ENCODE measurements around the gene NUP62. TPM values are rescaled to one million over a fixed set of nuclear protein-coding genes. Genes with fewer than 3 reads are reported as not detected.

The NUP62 gene
- total and polyA plus RNA-seq, 4 donors, result 14.2 to 19.8 (median 18.1) TPM

DNA sequence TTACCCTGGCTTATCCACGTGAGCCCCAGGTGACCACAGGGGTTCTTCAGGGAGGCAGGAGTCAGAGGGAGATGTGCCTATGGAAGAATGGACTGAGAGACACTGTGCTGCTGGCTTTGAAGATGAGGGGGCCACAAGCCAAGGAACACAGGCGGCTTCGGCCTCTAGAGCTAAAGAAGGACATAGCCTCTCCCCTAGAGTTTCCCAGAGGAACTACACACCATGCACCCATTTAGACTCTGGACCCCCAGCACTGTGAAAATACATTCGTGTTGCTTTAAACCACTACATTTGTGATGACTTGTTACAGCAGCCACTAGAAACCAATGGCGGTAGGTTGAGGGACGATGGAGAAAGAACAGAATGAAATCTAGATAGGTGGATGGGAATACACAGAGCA, 14.0 kb downstream of the NUP62 start:
- no peak for TF ChIP-seq YY1 (IDR thresholded peaks at IDR 0.05)
- TF ChIP-seq HNF4A (conservative IDR thresholded peaks at IDR 0.05), result peak in 1 of 2 donors; percentile 37
- Histone ChIP-seq H3K4me1 (ENCODE audit: control insufficient read depth in 4 of 4, insufficient read depth in 4 of 4, low read length in 3 of 4) (peaks cover 2 to 34% (median 14%) of the 10 kb centered on the region in 4 donors), H3K4me3 (ENCODE audit: low read depth in 1 of 3, low read length in 3 of 3) (no peak overlapping the region), H3K27ac (ENCODE audit: low read depth in 1 of 2, low read length in 2 of 2) (no peak overlapping the region), H3K9ac (ENCODE audit: low read depth in 1 of 2, low read length in 2 of 2) (no peak overlapping the region), H3K9me3 (ENCODE audit: control insufficient read depth in 4 of 4, low read length in 3 of 4) (no peaks in the 10 kb centered on the region), H3K27me3 (ENCODE audit: control insufficient read depth in 4 of 4, insufficient read depth in 4 of 4, low read length in 3 of 4) (no peaks in the 10 kb centered on the region), H3K36me3 (ENCODE audit: control insufficient read depth in 4 of 4, insufficient read depth in 3 of 4, low read depth in 1 of 4, low read length in 3 of 4) (peaks cover 0 to 5% (median 3%) of the 10 kb centered on the region in 4 donors)
- WGBS, result 98% methylated on average over 6 of the region's 6 CpGs
- DNase-seq (ENCODE audit: low spot score), result no peak

DNA sequence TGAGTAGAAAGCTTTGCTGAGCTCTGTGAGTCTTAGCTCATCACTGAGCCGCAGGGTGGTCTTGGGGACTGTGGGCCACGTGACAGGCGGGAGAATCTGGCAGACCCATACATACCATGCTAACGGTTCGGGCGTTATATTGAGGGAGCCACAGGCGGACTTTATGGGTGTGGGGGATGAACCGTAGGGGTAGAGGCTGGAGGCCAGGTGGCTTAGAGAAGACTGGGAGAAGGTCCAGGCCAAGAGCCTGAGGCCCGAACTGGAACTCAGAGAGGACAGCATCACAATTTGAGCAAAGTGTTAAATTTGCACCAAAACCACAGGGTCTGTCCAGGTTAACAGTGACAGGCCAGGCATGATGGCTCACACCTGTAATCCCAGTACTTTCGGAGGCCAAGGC, 15.6 kb downstream of the NUP62 start:
- peaks cover 0 to 29% (median 13%) of the 10 kb centered on the region in 4 donors for H3K4me1 ChIP-seq (ENCODE audit: control insufficient read depth in 4 of 4, insufficient read depth in 4 of 4, low read length in 3 of 4)
- no peaks in the 10 kb centered on the region for H3K9me3 ChIP-seq (ENCODE audit: control insufficient read depth in 4 of 4, low read length in 3 of 4)
- H3K9ac ChIP-seq (ENCODE audit: low read depth in 1 of 2, low read length in 2 of 2), result no peak overlapping the region
- H3K27me3 ChIP-seq (ENCODE audit: control insufficient read depth in 4 of 4, insufficient read depth in 4 of 4, low read length in 3 of 4), result no peaks in the 10 kb centered on the region
- DNase-seq (ENCODE audit: low spot score), result no peak
- H3K36me3 ChIP-seq (ENCODE audit: control insufficient read depth in 4 of 4, insufficient read depth in 3 of 4, low read depth in 1 of 4, low read length in 3 of 4), result peaks cover 2 to 18% (median 9%) of the 10 kb centered on the region in 4 donors
- no peak overlapping the region for H3K27ac ChIP-seq (ENCODE audit: low read depth in 1 of 2, low read length in 2 of 2)
- H3K4me3 ChIP-seq (ENCODE audit: low read depth in 1 of 3, low read length in 3 of 3), result no peak overlapping the region
- 96% methylated on average over 10 of the region's 10 CpGs for WGBS
- TF ChIP-seq, protein P1, sequence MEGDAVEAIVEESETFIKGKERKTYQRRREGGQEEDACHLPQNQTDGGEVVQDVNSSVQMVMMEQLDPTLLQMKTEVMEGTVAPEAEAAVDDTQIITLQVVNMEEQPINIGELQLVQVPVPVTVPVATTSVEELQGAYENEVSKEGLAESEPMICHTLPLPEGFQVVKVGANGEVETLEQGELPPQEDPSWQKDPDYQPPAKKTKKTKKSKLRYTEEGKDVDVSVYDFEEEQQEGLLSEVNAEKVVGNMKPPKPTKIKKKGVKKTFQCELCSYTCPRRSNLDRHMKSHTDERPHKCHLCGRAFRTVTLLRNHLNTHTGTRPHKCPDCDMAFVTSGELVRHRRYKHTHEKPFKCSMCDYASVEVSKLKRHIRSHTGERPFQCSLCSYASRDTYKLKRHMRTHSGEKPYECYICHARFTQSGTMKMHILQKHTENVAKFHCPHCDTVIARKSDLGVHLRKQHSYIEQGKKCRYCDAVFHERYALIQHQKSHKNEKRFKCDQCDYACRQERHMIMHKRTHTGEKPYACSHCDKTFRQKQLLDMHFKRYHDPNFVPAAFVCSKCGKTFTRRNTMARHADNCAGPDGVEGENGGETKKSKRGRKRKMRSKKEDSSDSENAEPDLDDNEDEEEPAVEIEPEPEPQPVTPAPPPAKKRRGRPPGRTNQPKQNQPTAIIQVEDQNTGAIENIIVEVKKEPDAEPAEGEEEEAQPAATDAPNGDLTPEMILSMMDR (IDR thresholded peaks at IDR 0.05; ENCODE audit: low read depth, low read length, missing input control), result no peak
- TF ChIP-seq HNF4G (IDR thresholded peaks at IDR 0.05) (no peak), RAD21 (IDR thresholded peaks at IDR 0.05) (no peak), GABPA (IDR thresholded peaks at IDR 0.05 in 1 of 2, conservative IDR thresholded peaks at IDR 0.05 in 1 of 2) (no peak), TAF1 (conservative IDR thresholded peaks at IDR 0.05) (no peak), JUND (IDR thresholded peaks at IDR 0.05) (no peak), EGR1 (IDR thresholded peaks at IDR 0.05; ENCODE audit: low read depth in 2 of 2) (no peak), RXRA (IDR thresholded peaks at IDR 0.05) (no peak), SP1 (IDR thresholded peaks at IDR 0.05) (no peak), YY1 (IDR thresholded peaks at IDR 0.05) (no peak)
- TF ChIP-seq, protein P2, sequence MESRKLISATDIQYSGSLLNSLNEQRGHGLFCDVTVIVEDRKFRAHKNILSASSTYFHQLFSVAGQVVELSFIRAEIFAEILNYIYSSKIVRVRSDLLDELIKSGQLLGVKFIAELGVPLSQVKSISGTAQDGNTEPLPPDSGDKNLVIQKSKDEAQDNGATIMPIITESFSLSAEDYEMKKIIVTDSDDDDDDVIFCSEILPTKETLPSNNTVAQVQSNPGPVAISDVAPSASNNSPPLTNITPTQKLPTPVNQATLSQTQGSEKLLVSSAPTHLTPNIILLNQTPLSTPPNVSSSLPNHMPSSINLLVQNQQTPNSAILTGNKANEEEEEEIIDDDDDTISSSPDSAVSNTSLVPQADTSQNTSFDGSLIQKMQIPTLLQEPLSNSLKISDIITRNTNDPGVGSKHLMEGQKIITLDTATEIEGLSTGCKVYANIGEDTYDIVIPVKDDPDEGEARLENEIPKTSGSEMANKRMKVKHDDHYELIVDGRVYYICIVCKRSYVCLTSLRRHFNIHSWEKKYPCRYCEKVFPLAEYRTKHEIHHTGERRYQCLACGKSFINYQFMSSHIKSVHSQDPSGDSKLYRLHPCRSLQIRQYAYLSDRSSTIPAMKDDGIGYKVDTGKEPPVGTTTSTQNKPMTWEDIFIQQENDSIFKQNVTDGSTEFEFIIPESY (IDR thresholded peaks at IDR 0.05), result no peak
- TF ChIP-seq, protein P3, sequence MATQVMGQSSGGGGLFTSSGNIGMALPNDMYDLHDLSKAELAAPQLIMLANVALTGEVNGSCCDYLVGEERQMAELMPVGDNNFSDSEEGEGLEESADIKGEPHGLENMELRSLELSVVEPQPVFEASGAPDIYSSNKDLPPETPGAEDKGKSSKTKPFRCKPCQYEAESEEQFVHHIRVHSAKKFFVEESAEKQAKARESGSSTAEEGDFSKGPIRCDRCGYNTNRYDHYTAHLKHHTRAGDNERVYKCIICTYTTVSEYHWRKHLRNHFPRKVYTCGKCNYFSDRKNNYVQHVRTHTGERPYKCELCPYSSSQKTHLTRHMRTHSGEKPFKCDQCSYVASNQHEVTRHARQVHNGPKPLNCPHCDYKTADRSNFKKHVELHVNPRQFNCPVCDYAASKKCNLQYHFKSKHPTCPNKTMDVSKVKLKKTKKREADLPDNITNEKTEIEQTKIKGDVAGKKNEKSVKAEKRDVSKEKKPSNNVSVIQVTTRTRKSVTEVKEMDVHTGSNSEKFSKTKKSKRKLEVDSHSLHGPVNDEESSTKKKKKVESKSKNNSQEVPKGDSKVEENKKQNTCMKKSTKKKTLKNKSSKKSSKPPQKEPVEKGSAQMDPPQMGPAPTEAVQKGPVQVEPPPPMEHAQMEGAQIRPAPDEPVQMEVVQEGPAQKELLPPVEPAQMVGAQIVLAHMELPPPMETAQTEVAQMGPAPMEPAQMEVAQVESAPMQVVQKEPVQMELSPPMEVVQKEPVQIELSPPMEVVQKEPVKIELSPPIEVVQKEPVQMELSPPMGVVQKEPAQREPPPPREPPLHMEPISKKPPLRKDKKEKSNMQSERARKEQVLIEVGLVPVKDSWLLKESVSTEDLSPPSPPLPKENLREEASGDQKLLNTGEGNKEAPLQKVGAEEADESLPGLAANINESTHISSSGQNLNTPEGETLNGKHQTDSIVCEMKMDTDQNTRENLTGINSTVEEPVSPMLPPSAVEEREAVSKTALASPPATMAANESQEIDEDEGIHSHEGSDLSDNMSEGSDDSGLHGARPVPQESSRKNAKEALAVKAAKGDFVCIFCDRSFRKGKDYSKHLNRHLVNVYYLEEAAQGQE (IDR thresholded peaks at IDR 0.05), result no peak
- TF ChIP-seq, protein P4, sequence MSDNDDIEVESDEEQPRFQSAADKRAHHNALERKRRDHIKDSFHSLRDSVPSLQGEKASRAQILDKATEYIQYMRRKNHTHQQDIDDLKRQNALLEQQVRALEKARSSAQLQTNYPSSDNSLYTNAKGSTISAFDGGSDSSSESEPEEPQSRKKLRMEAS (IDR thresholded peaks at IDR 0.05), result no peak
